Smooth muscle cell (in vitro differentiated cells): ENCODE data around the gene NPB. TPM values are rescaled to one million over a fixed set of nuclear protein-coding genes. Genes with fewer than 3 reads are reported as not detected.

Source experiments
- DNase-seq: peaks from one replicate; lab custom pipeline; 2025; ENCODE audit not compliant: unreplicated experiment; lab: John Stamatoyannopoulos, UW
- H2AFZ ChIP-seq: fragments of 200-600 bp; sonication (generic); 2 replicates; pipeline ENCODE4 v1.6.0; 2016; ENCODE audit warnings: antibody characterized with exemption, low read depth, mild to moderate bottlenecking
- H3F3A ChIP-seq: fragments of 200-600 bp; sonication (generic); 2 replicates; pipeline ENCODE4 v1.6.0; 2017; ENCODE audit warnings: antibody characterized with exemption, low read depth
- H3K27ac ChIP-seq: fragments of 200-600 bp; sonication (generic); 2 replicates; pipeline ENCODE4 v1.5.1; 2016; ENCODE audit warnings: low read depth, mild to moderate bottlenecking
- H3K27me3 ChIP-seq: fragments of 200-600 bp; sonication (generic); 2 replicates; pipeline ENCODE4 v1.6.1; 2016; ENCODE audit warnings: low read depth, mild to moderate bottlenecking
- H3K36me3 ChIP-seq: fragments of 200-600 bp; sonication (generic); 2 replicates; pipeline ENCODE4 v1.5.1; 2016; ENCODE audit warnings: low read depth
- H3K4me1 ChIP-seq: fragments of 200-600 bp; sonication (generic); 2 replicates; pipeline ENCODE4 v1.5.1; 2016; ENCODE audit warnings: low read depth
- H3K4me2 ChIP-seq: fragments of 200-600 bp; sonication (generic); 2 replicates; pipeline ENCODE4 v1.6.0; 2016; ENCODE audit warnings: mild to moderate bottlenecking
- H3K4me3 ChIP-seq: fragments of 200-600 bp; sonication (generic); 2 replicates; pipeline ENCODE4 v1.5.1; 2016; ENCODE audit warnings: mild to moderate bottlenecking
- H3K79me2 ChIP-seq: fragments of 200-600 bp; sonication (generic); 2 replicates; pipeline ENCODE4 v1.6.0; 2016; ENCODE audit warnings: low read depth, mild to moderate bottlenecking
- H3K9ac ChIP-seq: fragments of 200-600 bp; sonication (generic); 2 replicates; pipeline ENCODE4 v1.6.0; 2016; ENCODE audit warnings: low read depth
- H3K9me3 ChIP-seq: fragments of 200-600 bp; sonication (generic); replicated peaks from 2 replicates; pipeline ENCODE4 v1.5.1; 2016; ENCODE audit warnings: low read depth
- H4K20me1 ChIP-seq: fragments of 200-600 bp; sonication (generic); 2 replicates; pipeline ENCODE4 v1.6.0; 2016; ENCODE audit warnings: low read depth
- CTCF ChIP-seq: fragments of 200-600 bp; sonication (generic); IDR thresholded peaks from 2 replicates; pipeline ENCODE4 v1.5.1; 2017; ENCODE audit warnings: borderline replicate concordance, mild to moderate bottlenecking, antibody characterized with exemption; ENCODE audit not compliant: insufficient read depth, poor library complexity, severe bottlenecking
- WGBS: methylation state at CpG from one replicate; pipeline ENCODE4 v1.1.7; 2016; ENCODE audit warnings: low lambda C conversion rate; 5-methylcytosine and 5-hydroxymethylcytosine counted together
- polyA plus RNA-seq: library from polyadenylated mRNA; unstranded; fragments of >200 nt; fragmentation: Nextera tagmentation; extraction: Ambion mirVana; gene quantifications from 2 replicates; pipeline ENCODE4 v1.2.1, GENCODE V29; 2016
- total RNA-seq: library from RNA; depleted of rRNA; stranded (reverse); fragments of >200 nt; gene quantifications from 2 replicates; pipeline ENCODE4 v1.2.3, GENCODE V29; 2014

The NPB gene
- total and polyA plus RNA-seq, 2 experiments from 2014 or later, result 7.9 to 14.4 TPM

- Histone ChIP-seq H2AFZ (no peak overlapping the region), H3K4me1 (peaks cover 29% of the 10 kb centered on the region), H3F3A (peaks cover 36% of the 10 kb centered on the region), H3K27ac (peak overlapping the region; percentile 78), H3K36me3 (no peaks in the 10 kb centered on the region), H3K9ac (peak overlapping the region; percentile 46), H3K4me3 (peak overlapping the region; percentile 72), H3K4me2 (peak overlapping the region; percentile 85), H3K27me3 (no peaks in the 10 kb centered on the region), H3K79me2 (peaks cover 25% of the 10 kb centered on the region), H4K20me1 (peaks cover 52% of the 10 kb centered on the region), H3K9me3 (no peaks in the 10 kb centered on the region)
- WGBS, result 2% methylated on average over 48 of the region's 65 CpGs
- no peak for DNase-seq
- TF ChIP-seq CTCF, result no peak
Observed at GRCh38 chr17:81870131-81870980, 31.7 kb upstream of the NPB start.

- WGBS, result 0% methylated on average over 1 of the region's 64 CpGs
- Histone ChIP-seq H3K4me2 (peak within 1 kb of the TSS; percentile 87), H3K9me3 (no peaks in the 10 kb centered on the region), H2AFZ (peak within 1 kb of the TSS; percentile 20), H3K27ac (peak within 1 kb of the TSS; percentile 78), H3K79me2 (peaks cover 24% of the 10 kb centered on the region), H3K9ac (peak within 1 kb of the TSS; percentile 87), H3K36me3 (no peaks in the 10 kb centered on the region), H4K20me1 (peaks cover 46% of the 10 kb centered on the region), H3K4me1 (peaks cover 27% of the 10 kb centered on the region), H3K4me3 (peak within 1 kb of the TSS; percentile 72), H3F3A (peaks cover 32% of the 10 kb centered on the region), H3K27me3 (no peaks in the 10 kb centered on the region)
- TF ChIP-seq CTCF, result no peak
- DNase-seq, result no peak
Observed at GRCh38 chr17:81870981-81871386, 31.1 kb upstream of the NPB start, which contains the start of gene ARHGDIA. Gene ARHGDIA, minus strand, starts transcription at chr17:81871337. Its CDS starts 1,407 bp downstream, at chr17:81869930.

- 3% methylated on average over 84 of the region's 86 CpGs for WGBS
- TF ChIP-seq CTCF, result peak; percentile 33
- peak overlapping the region; percentile 87 for H3K9ac ChIP-seq
- no peaks in the 10 kb centered on the region for H3K27me3 ChIP-seq
- H3K27ac ChIP-seq, result peak overlapping the region; percentile 73
- H2AFZ ChIP-seq, result peak overlapping the region; percentile 20
- H3K9me3 ChIP-seq, result no peaks in the 10 kb centered on the region
- peak; percentile 81 for DNase-seq
- H3K36me3 ChIP-seq, result no peaks in the 10 kb centered on the region
- H4K20me1 ChIP-seq, result peaks cover 39% of the 10 kb centered on the region
- peaks cover 26% of the 10 kb centered on the region for H3K4me1 ChIP-seq
- peaks cover 24% of the 10 kb centered on the region for H3K79me2 ChIP-seq
- peak overlapping the region; percentile 87 for H3K4me2 ChIP-seq
- peaks cover 28% of the 10 kb centered on the region for H3F3A ChIP-seq
- H3K4me3 ChIP-seq, result peak overlapping the region; percentile 72
Observed at GRCh38 chr17:81871387-81872230, 30.4 kb upstream of the NPB start.
